HG03175 (cell line): Measurements from ENCODE around the gene NDFIP1.
"Not testable (repeated sequence)": the region's sequence is repeated elsewhere in the genome, so short reads cannot be mapped to it uniquely, and the experiment has no call there.

Source experiments
- ATAC-seq: cut with Tn5 transposase; IDR thresholded peaks from one replicate; pipeline ENCODE4 v1.9.1; 2021; ENCODE audit warnings: mild to moderate bottlenecking, moderate library complexity; ENCODE audit not compliant: unreplicated experiment

Gene NDFIP1

DNA sequence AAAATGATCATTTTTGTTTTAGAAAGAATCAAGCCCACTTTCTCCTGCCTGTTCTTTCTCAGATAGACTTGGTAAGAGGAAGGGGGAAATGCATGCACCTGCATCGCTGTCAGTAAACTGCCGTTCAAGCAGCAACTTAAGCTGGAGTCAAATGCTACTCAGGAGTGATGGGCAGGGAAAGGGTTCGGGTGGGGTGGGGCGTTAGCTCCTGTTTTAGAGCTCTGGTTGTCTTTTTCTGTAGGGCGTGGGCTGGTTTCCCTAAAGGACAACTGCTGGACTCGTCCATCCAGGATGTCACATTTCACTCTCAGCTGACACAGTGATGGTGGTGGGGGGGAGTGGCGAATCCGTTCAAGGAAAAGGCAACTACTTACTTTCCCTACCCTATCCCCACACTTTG lies 75.0 kb downstream of the NDFIP1 start:
- no peak for ATAC-seq

DNA sequence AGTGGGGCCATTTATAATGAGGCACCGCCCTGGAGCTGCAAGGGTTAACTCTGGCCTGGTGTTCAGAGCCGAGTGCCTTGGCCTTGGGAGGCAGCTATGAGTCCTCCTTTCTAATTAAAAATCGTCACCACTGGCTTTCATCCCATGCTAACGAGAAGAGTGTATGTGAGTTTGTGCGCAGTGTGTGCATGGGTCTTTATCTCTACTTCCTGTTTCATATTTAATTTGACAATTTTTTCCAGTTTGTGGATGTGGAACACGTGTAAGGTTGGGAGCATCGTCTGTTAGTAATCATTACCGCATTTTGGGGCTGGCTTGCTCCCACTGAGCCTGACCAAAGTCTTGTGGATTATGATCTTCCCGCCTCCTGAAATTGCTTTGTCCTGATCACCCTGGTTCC lies 76.4 kb downstream of the NDFIP1 start:
- ATAC-seq = no peak

DNA sequence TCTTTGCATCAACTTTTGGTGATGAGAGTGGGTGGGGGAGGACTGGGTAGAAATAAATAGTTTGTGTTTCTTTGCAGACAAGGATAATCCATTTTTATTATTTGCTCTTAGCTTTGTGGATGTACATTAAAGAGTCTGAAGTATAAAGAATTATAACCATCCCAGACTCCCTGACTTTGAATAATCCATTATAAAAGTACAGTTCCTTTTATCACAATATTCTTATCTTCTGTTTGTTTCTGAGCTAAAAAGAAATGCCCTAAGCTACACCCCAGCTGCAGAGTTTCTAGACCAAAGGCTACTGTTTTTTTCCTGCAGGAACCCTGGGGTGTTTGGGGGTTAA lies 77.9 kb downstream of the NDFIP1 start:
- ATAC-seq = no peak

GRCh38 chr5:142186857-142187594 lies 78.4 kb downstream of the NDFIP1 start:
- ATAC-seq = no peak

DNA sequence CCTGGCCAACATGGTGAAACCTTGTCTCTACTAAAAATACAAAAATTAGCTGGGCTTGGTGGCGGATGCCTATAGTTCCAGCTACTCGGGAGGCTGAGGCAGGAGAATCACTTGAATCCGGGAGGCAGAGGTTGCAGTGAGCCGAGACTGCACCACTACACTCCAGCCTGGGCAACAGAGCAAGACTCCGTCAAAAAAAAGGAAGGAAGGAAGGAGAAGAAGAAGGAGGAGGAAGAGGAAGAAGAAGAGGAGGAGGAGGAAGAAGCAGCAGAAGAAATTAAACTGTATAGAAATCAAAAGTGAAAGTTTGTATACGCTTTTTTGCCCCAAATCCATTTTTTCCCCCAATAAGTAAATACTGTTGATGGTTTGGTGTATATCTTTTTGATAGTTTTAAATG lies 80.1 kb downstream of the NDFIP1 start:
- not testable (repeated sequence) for ATAC-seq

DNA sequence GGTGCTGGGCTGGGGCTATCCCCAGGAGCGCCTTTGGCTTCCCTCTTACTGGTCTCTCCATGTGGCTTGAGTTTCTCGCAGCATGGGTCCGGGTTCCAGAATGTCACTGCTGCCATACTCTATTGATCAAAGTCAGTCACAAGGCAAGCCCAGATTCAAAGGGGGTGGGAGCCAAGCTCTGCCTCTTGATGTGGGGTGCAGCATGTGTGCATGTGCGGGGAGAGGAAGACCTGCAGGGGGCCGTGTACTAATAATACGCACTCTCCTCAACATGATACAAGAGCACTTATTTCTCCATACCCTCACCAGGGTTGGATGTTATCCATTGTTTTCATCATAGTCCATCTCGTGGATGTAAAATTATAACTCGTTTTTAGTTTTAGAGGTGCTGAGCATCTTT lies 81.2 kb downstream of the NDFIP1 start:
- ATAC-seq = no peak

DNA sequence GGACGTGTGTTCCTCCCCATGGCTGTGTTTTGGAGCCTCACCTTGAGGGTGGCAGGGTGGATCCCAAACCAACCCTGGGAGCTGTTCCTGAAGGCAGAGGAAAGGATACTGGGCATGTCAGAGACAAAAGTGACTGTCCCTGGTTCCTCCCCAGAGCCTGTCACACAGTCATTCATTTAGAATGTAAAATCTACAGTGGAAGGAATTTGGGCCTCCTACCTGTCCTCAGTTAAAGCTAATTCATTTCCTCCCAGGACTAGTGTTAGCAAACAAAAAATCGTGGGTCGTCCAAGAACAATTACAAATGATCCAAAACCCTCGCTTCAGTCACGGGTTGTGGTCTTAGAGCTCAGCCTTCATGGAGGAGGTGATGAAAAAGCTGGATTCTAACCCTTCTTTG lies 83.2 kb downstream of the NDFIP1 start:
- ATAC-seq = no peak

GRCh38 chr5:142192286-142193113 lies 83.9 kb downstream of the NDFIP1 start:
- ATAC-seq = no peak

- no peak for ATAC-seq
Measured at GRCh38 chr5:142193114-142193428, 84.5 kb downstream of the NDFIP1 start.

DNA sequence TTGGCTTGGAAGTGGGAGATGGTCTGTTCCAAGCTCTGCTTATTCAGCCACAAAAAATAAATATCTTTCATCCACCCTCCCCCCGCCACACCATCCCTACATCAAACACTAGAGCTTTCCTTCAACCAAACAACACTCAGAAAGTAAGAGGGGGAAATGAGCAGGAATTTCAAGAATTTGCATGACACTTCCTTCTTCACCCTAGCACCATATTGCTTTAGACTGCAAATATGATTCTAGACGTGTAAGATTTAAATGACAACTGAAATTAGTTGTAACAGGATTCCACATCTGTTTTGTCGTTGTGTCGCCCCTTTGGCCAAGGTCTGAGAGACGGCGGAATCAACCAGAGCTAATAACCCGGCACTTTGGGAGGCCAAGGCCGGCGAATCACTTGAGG lies 88.5 kb downstream of the NDFIP1 start:
- ATAC-seq = no peak

- ATAC-seq = no peak
Measured at GRCh38 chr5:142197781-142198180, 89.2 kb downstream of the NDFIP1 start.

DNA sequence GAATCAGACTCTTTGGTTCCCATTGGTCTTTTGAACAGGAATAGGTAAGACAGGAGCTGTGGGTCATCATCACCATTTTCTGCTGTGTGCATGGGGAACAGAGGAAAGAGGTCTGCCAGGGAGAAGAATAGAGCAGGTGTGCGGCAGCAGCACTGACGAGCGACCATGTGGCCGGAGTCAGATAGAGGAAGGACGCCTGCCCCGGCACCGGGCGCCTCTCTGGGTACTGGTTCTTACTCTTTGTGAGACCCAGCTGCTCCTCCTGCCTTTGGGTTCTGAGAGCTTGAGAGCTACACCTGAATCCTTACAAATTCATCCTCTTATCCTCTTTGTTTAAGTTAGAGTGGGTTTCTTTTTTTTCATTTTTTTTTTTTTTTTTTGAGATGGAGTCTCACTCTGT lies 90.8 kb downstream of the NDFIP1 start:
- no peak for ATAC-seq

DNA sequence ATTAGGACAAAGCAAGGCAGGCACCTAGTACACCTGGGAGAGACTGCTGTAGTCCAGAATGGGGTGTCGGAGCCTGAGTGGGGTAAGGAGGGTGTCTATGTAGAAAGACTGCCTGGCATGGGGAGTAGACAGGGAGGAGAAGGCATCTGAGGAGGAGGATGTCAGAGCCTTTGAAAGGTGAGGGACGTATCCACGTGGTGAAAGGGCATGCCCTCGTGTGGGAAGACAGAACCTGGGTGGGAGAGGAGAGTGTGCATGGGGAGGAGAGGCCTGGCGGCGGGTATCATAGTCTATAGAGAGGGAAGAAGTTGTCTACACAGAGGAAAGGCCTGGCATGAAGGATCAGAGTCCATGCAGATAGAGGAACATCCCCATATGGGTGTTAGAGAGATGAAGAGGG lies 91.8 kb downstream of the NDFIP1 start:
- no peak for ATAC-seq

DNA sequence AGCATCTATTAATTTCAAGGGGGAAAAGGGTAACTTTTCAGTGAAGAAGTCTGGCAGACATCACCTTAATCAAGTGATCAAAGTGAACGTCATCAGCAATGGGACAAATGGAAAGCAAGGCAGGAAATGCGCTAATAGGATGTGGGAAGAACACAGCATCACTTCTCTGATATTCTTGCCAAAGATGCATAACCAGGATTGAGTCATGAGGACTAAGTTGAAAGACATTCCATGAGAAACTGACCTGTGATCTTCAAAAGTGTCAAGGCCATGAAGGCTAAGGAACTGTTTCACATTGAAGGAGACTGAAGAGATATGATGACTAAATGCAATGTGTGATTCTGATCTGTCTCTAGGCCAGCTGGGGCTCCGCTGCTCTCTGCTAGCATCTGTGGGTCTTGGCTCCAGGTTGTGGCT lies 92.9 kb downstream of the NDFIP1 start:
- no peak for ATAC-seq

- no peak for ATAC-seq
Measured at GRCh38 chr5:142202282-142202681, 93.7 kb downstream of the NDFIP1 start.
